GM12872 (cell line): ENCODE data around the gene API5.

ENCODE experiments used
- CTCF ChIP-seq: IDR thresholded peaks from 3 replicates; pipeline ENCODE4 v1.5.1; 2011; ENCODE audit warnings: low read depth, mild to moderate bottlenecking, low read length, moderate library complexity; ENCODE audit not compliant: insufficient read depth

The API5 gene

GRCh38 chr11:43311791-43312607 lies at the start of gene API5:
Gene API5, plus strand, starts transcription at chr11:43311996. Its CDS starts 132 bp downstream, at chr11:43312128.
- peak; percentile 80 for TF ChIP-seq CTCF

DNA sequence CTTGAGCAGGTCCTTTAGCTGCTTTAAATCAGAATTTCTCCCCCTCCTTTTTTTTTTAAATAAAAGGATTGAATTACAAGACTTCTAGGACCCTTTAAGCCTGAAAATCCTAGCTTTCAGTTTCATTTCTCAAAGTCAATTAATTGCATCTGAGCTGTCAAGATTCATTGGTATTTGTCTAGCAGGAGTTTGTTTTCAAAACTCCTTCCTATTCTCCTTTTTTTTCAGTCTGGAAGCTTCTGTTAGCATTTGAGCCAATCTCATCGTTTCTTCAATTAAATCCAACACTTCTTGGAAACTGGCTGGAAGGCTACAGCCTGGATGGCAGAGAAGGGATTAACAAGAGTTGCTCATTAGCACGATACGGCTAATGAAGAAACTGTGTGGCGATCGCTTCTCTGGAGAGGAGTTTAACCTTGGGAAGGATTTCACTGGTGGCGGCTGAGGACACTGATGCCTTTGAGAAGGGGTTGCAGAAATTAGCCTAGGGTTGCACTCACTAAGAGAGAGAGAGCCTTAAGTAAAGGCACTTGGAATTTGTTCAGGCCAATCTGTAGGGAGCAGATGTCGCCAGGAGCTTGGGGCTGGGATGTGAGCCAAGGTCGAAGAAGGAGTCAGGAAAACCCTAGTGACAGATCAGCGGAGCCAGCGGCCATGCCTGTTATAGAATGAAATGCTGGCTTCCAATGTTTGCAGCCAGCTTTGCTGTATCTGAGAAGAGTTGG lies 43.8 kb upstream of the API5 start:
- TF ChIP-seq CTCF: no peak

DNA sequence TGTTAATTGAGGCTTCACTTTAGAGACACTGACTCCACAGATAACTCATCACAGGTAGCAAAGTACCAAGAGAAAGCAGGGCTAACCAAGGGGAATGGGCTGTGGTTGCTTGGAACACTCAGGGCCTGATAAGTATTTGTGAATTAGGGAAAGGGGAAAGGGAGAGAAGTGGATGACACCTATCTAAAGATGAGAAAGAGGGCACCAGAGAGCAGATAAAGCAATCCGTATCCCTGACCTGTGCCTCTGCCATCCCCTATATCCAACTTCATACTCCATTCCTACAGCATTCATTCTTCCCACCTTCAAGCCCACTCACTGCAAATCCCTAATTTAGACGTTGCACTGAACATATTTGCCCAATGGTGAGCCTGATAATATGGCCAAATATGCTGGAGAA lies 43.0 kb upstream of the API5 start:
- no peak for TF ChIP-seq CTCF

- TF ChIP-seq CTCF: no peak
Measured at GRCh38 chr11:43269254-43269918, 42.4 kb upstream of the API5 start.

- TF ChIP-seq CTCF: no peak
Measured at GRCh38 chr11:43270468-43270867, 41.3 kb upstream of the API5 start.

DNA sequence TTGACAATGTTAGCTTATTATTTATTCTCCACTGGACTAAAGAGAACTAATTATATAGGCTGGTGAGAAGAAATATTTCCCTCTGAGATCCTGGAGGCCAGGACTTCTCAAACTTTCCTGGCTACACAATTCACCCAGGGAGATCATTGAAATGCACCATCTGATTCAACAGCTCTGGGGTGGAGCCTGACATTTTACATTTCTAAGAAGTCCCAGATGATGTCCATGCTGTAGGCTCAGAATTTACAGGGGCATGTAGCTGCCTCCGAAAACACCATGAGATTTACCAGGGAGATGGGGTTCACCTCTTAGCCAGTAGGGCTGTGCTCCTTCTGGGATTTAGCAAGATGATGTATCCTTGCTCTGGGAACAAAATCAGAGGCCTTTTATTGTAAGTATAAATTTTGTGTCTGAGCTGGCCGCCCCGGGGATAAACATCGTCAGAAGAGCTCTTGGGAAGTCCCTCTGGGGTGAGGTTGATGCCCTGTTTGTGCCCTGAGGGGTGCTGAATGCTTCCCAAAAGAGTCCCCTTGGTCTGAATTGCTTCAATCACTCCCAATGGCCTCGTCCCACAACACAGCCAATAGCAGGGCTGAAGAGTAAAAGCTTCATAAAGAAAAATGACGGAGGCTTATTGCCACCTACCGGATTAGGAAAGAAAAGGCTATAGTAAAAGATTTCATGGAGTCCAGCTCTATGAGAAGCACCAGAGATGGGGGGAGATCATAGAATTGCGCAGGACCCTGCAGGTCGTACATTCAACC lies 33.4 kb upstream of the API5 start:
- TF ChIP-seq CTCF: peak; percentile 50; the same call in 1 of the 3 replicates
